PC-3 (cell line): ENCODE results near the gene RFC3. TPM values are rescaled to one million over a fixed set of nuclear protein-coding genes. Genes with fewer than 3 reads are reported as not detected.

ENCODE experiments used
- ATAC-seq: fragments of 200-7000 bp; cut with Tn5 transposase; 2 replicates; pipeline ENCODE4 v1.9.1; 2020; ENCODE audit warnings: mild to moderate bottlenecking, moderate library complexity
- BruUV-seq: library from RNA; stranded (reverse); fragments of 400-500 nt; replicated peaks from 2 replicates; lab custom pipeline; 2021; lab: Mats Ljungman, UMichigan
- CTCF ChIA-PET: fragments of 300-600 bp; sonication (Branson Sonifier 250); formaldehyde crosslinking; loops from one replicate; lab custom pipeline; 2022; ENCODE audit warnings: antibody characterized with exemption; lab: Charles Lee
- POLR2A ChIA-PET: fragments of 300-600 bp; sonication (Branson Sonifier 250); formaldehyde crosslinking; loops from one replicate; lab custom pipeline; 2022; ENCODE audit warnings: antibody characterized with exemption; ENCODE audit not compliant: unreplicated experiment; lab: Charles Lee
- DNase-seq: peaks from one replicate; pipeline ENCODE4 v3.0.0-alpha.2; 2015
- H2AFZ ChIP-seq: fragments of 300-600 bp; sonication (generic); 2 replicates; pipeline ENCODE4 v1.6.0; 2016; ENCODE audit warnings: antibody characterized with exemption, low read length
- H3F3A ChIP-seq: fragments of 300-600 bp; sonication (generic); one replicate; pipeline ENCODE4 v1.6.0; 2017; ENCODE audit warnings: antibody characterized with exemption, low read length, control low read depth, mild to moderate bottlenecking; ENCODE audit not compliant: unreplicated experiment
- H3K27ac ChIP-seq: fragments of 300-600 bp; sonication (generic); 2 replicates; pipeline ENCODE4 v1.5.1; 2016; ENCODE audit warnings: mild to moderate bottlenecking, low read length
- H3K27me3 ChIP-seq: fragments of 300-600 bp; sonication (generic); 2 replicates; pipeline ENCODE4 v1.6.1; 2016; ENCODE audit warnings: low read length, mixed read lengths
- H3K36me3 ChIP-seq: fragments of 300-600 bp; sonication (generic); 2 replicates; pipeline ENCODE4 v1.6.1; 2016; ENCODE audit warnings: low read depth, mixed run types, low read length, mixed read lengths
- H3K4me1 ChIP-seq: fragments of 300-600 bp; sonication (generic); 2 replicates; pipeline ENCODE4 v1.5.1; 2016; ENCODE audit warnings: low read length; ENCODE audit not compliant: insufficient read depth
- H3K4me2 ChIP-seq: fragments of 300-600 bp; sonication (generic); 2 replicates; pipeline ENCODE4 v1.6.0; 2016; ENCODE audit warnings: low read length
- H3K4me3 ChIP-seq: fragments of 300-600 bp; sonication (generic); 2 replicates; pipeline ENCODE4 v1.5.1; 2016; ENCODE audit warnings: mild to moderate bottlenecking, low read length, mixed read lengths
- H3K79me2 ChIP-seq: fragments of 300-600 bp; sonication (generic); 2 replicates; pipeline ENCODE4 v1.6.1; 2017; ENCODE audit warnings: low read length, mixed read lengths
- H3K9ac ChIP-seq: fragments of 300-600 bp; sonication (generic); 2 replicates; pipeline ENCODE4 v1.6.0; 2016; ENCODE audit warnings: mild to moderate bottlenecking, low read length
- H3K9me2 ChIP-seq: fragments of 300-600 bp; sonication (generic); replicated peaks from 2 replicates; pipeline ENCODE4 v1.6.1; 2016; ENCODE audit warnings: mixed run types, low read length, mixed read lengths
- H3K9me3 ChIP-seq: fragments of 300-600 bp; sonication (generic); 2 replicates; pipeline ENCODE4 v1.6.1; 2016; ENCODE audit warnings: low read length, mixed read lengths
- H4K20me1 ChIP-seq: fragments of 300-600 bp; sonication (generic); 2 replicates; pipeline ENCODE4 v1.6.1; 2016; ENCODE audit warnings: low read length, mixed read lengths
- CTCF ChIP-seq: fragments of 300-600 bp; sonication (generic); conservative IDR thresholded peaks from 2 replicates; pipeline ENCODE4 v1.5.1; 2017; ENCODE audit warnings: antibody characterized with exemption, low read depth, mild to moderate bottlenecking, low read length
- EZH2 ChIP-seq: fragments of 300-600 bp; sonication (generic); IDR thresholded peaks from one replicate; pipeline ENCODE4 v1.6.1; 2017; ENCODE audit warnings: antibody characterized with exemption, mild to moderate bottlenecking, low read length; ENCODE audit not compliant: unreplicated experiment
- EZH2phosphoT487 ChIP-seq: fragments of 300-600 bp; sonication (generic); IDR thresholded peaks from 2 replicates; pipeline ENCODE4 v1.6.1; 2018; ENCODE audit warnings: mild to moderate bottlenecking, antibody characterized with exemption, low read length, borderline replicate concordance
- intact Hi-C: fragments of 100-400 bp; cut with micrococcal nuclease; formaldehyde crosslinking; loops from 2 replicates; pipeline ENCODE4 v1.9.0; 2023
- total RNA-seq: library from RNA; depleted of rRNA; stranded (reverse); fragments of >200 nt; gene quantifications from 2 replicates; pipeline ENCODE4 v1.2.3, GENCODE V29; 2014

The RFC3 gene
- total RNA-seq, 1 experiment from 2014 or later, result 32.2 TPM

GRCh38 chr13:33876716-33877394, 58.9 kb downstream of the RFC3 start:
- no peak for TF ChIP-seq CTCF
- no peak for TF ChIP-seq EZH2phosphoT487
- TF ChIP-seq EZH2, result no peak
- ChIA-PET POLR2A (interaction anchor here (0.7 kb wide), 1 partner anchor 1945 kb away, joined by 4 read pairs; no protein-coding TSS in a partner anchor), CTCF (no interaction called here)
- Histone ChIP-seq H2AFZ (no peak overlapping the region), H3K27me3 (no peaks in the 10 kb centered on the region), H3K79me2 (no peaks in the 10 kb centered on the region), H3K4me3 (no peak overlapping the region), H3K9ac (no peak overlapping the region), H3K36me3 (no peaks in the 10 kb centered on the region), H4K20me1 (no peaks in the 10 kb centered on the region), H3K27ac (no peak overlapping the region), H3F3A (no peaks in the 10 kb centered on the region), H3K9me3 (no peaks in the 10 kb centered on the region), H3K4me1 (no peaks in the 10 kb centered on the region), H3K9me2 (no peaks in the 10 kb centered on the region), H3K4me2 (no peak overlapping the region)
- no TSS peak for BruUV-seq
- DNase-seq (no peak), ATAC-seq (no peak)
- intact Hi-C loops, result loop anchor here (5.0 kb wide), 1 partner anchor 200 kb away; no protein-coding TSS in a partner anchor

GRCh38 chr13:33879118-33879517, 61.2 kb downstream of the RFC3 start:
- H3K4me1 ChIP-seq, result no peaks in the 10 kb centered on the region
- H3K79me2 ChIP-seq, result no peaks in the 10 kb centered on the region
- H3K9me3 ChIP-seq, result no peaks in the 10 kb centered on the region
- H3K9me2 ChIP-seq, result no peaks in the 10 kb centered on the region
- TF ChIP-seq EZH2phosphoT487, result no peak
- no peak for TF ChIP-seq CTCF
- no peak for TF ChIP-seq EZH2
- H3K27me3 ChIP-seq, result no peaks in the 10 kb centered on the region
- no peak overlapping the region for H3K27ac ChIP-seq
- CTCF ChIA-PET, result no interaction called here
- H2AFZ ChIP-seq, result no peak overlapping the region
- no peaks in the 10 kb centered on the region for H4K20me1 ChIP-seq
- no peaks in the 10 kb centered on the region for H3F3A ChIP-seq
- H3K4me2 ChIP-seq, result no peak overlapping the region
- intact Hi-C loops, result loop anchor here (5.0 kb wide), 1 partner anchor 198 kb away; no protein-coding TSS in a partner anchor
- H3K36me3 ChIP-seq, result no peaks in the 10 kb centered on the region
- no TSS peak for BruUV-seq
- peak; percentile 55; the same call in 1 of the 2 replicates for ATAC-seq
- H3K4me3 ChIP-seq, result no peak overlapping the region
- no peak for DNase-seq
- no peak overlapping the region for H3K9ac ChIP-seq
- POLR2A ChIA-PET, result interaction anchor here (0.7 kb wide), 1 partner anchor 860 kb away, joined by 4 read pairs; no protein-coding TSS in a partner anchor

- Histone ChIP-seq H2AFZ (no peak overlapping the region), H3K27me3 (no peaks in the 10 kb centered on the region), H3K9me2 (no peaks in the 10 kb centered on the region), H4K20me1 (no peaks in the 10 kb centered on the region), H3K4me3 (no peak overlapping the region), H3K36me3 (no peaks in the 10 kb centered on the region), H3K79me2 (no peaks in the 10 kb centered on the region), H3K27ac (no peak overlapping the region), H3F3A (no peaks in the 10 kb centered on the region), H3K4me1 (no peaks in the 10 kb centered on the region), H3K4me2 (no peak overlapping the region), H3K9me3 (no peaks in the 10 kb centered on the region), H3K9ac (no peak overlapping the region)
- DNase-seq, result no peak
- ChIA-PET CTCF (no interaction called here), POLR2A (no interaction called here)
- intact Hi-C loops, result no loop called here
- ATAC-seq, result no peak
- no peak for TF ChIP-seq EZH2
- TF ChIP-seq EZH2phosphoT487, result no peak
- no peak for TF ChIP-seq CTCF
- no TSS peak for BruUV-seq
Observed at GRCh38 chr13:33882804-33883203, 64.9 kb downstream of the RFC3 start.
